ENCODE data around the gene KCNAB1. TPM values are rescaled to one million over a fixed set of nuclear protein-coding genes. Genes with fewer than 3 reads are reported as not detected.

Gene KCNAB1
- total and polyA plus RNA-seq, 2 of the 8 experiments (the other 6 are each of a cell fraction or from before 2014, with no cell fraction given): 0.51 to 2.3 TPM

DNA sequence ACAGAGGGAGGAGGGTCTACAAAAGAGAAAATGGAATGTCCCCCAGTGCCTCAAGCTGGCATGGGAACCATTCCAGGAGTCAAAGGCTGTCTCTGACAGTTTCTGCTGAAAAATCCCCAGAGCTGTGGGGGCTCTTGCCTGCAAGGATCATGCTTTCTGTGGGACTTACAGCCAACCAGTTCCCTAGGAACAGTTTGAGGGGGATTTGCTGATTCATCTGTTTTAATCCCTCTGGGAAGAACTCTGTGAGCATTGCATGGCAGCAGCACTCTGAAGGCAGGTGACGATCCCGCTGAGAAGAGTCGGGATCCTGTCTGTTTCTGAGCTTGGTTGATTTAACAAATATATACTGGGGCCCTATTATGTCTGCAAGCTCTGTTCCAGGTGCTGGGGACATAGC, 258.5 kb downstream of the KCNAB1 start:
- H2AFZ ChIP-seq (ENCODE audit: low read length): no peak overlapping the region
- CTCF ChIA-PET (ENCODE audit: partially characterized antibody): interaction anchor here (1.1 to 10.8 kb wide), 4 partner anchors 18 to 334 kb away, joined by 3 to 138 read pairs (median 6); no protein-coding TSS in a partner anchor
- no peak overlapping the region for H3K14ac ChIP-seq (ENCODE audit: insufficient read length)
- H4K8ac ChIP-seq (ENCODE audit: extremely low read depth, insufficient read depth, low read length): no peak overlapping the region
- no peak for DNase-seq (ENCODE audit: low read depth in 1 of 2, low spot score in 2 of 2)
- H3K27ac ChIP-seq (ENCODE audit: low read depth, low read length): no peak overlapping the region
- no peak overlapping the region for H3K9ac ChIP-seq (replicated peaks in 1 of 4; ENCODE audit: extremely low read depth in 1 of 4, low read depth in 3 of 4, low read length in 3 of 4)
- no peak overlapping the region for H3K4ac ChIP-seq (replicated peaks; ENCODE audit: insufficient read length, low read depth, low read length)
- POLR2A ChIA-PET (ENCODE audit: partially characterized antibody): no interaction called here
- H2BK120ac ChIP-seq (replicated peaks; ENCODE audit: low read depth, low read length): no peak overlapping the region
- no peak overlapping the region for H3K4me2 ChIP-seq (ENCODE audit: insufficient read depth in 1 of 2, low read depth in 2 of 2, low read length in 2 of 2)
- peaks cover 0 to 2% (median under 1%) of the 10 kb centered on the region in 4 experiments; a peak in 2 of 7 replicates for H3K4me1 ChIP-seq (replicated peaks in 1 of 4; ENCODE audit: control insufficient read depth in 3 of 4, insufficient read depth in 4 of 4, low read length in 3 of 4)
- FAIRE-seq: no peak
- no peak overlapping the region for H2BK20ac ChIP-seq (ENCODE audit: low read length)
- no peak overlapping the region for H2BK12ac ChIP-seq (ENCODE audit: low read depth, low read length)
- H3K27me3 ChIP-seq (replicated peaks in 1 of 4; ENCODE audit: control insufficient read depth in 3 of 4, extremely low read depth in 1 of 4, insufficient read depth in 3 of 4, low read length in 3 of 4): no peaks in the 10 kb centered on the region
- WGBS, 2 experiments (ENCODE audit: extremely low coverage in 1 of 2, insufficient coverage in 1 of 2, insufficient read length in 1 of 2, insufficient replicate concordance in 2 of 2, low coverage in 1 of 2, low lambda C conversion rate in 2 of 2, missing lambda C conversion rate in 1 of 2): 94% methylated on average over 3 of the region's 3 CpGs; no CpG with 5 or more reads in 1 of the 2 experiments
- no peaks in the 10 kb centered on the region for H4K20me1 ChIP-seq (replicated peaks in 1 of 2; ENCODE audit: control insufficient read depth in 1 of 2, insufficient read depth in 2 of 2, low read length in 2 of 2)
- no peak overlapping the region for H3K23ac ChIP-seq (ENCODE audit: insufficient read length)
- no peaks in the 10 kb centered on the region for H3K9me3 ChIP-seq (ENCODE audit: insufficient read depth in 2 of 2, low read depth in 1 of 2, low read length in 1 of 2)
- no peak overlapping the region for H4K91ac ChIP-seq (replicated peaks; ENCODE audit: insufficient read length, low read length)
- H3K4me3 ChIP-seq (ENCODE audit: extremely low read depth in 1 of 4, insufficient read depth in 2 of 4, low read depth in 3 of 4, low read length in 4 of 4): no peak overlapping the region
- no peaks in the 10 kb centered on the region for H3K79me2 ChIP-seq (ENCODE audit: control insufficient read depth in 1 of 2, insufficient read depth in 2 of 2, low read length in 2 of 2)
- TF ChIP-seq MAFK (IDR thresholded peaks at IDR 0.05; ENCODE audit: low read depth, low read length): no peak
- TF ChIP-seq FOSL1 (IDR thresholded peaks at IDR 0.05; ENCODE audit: insufficient read depth, low read depth, low read length): no peak
- no peak for TF ChIP-seq TBP (IDR thresholded peaks at IDR 0.05; ENCODE audit: low read depth, low read length)
- TF ChIP-seq RAD21 (IDR thresholded peaks at IDR 0.05 in 1 of 2, conservative IDR thresholded peaks at IDR 0.05 in 1 of 2; ENCODE audit: low read depth in 2 of 2, low read length in 2 of 2): no peak
- TF ChIP-seq SUZ12 (IDR thresholded peaks at IDR 0.05; ENCODE audit: low read length): no peak
- TF ChIP-seq EP300 (IDR thresholded peaks at IDR 0.05; ENCODE audit: borderline replicate concordance in 1 of 2, low read depth in 2 of 2, low read length in 2 of 2): no peak
- TF ChIP-seq CHD1 (IDR thresholded peaks at IDR 0.05; ENCODE audit: low read depth, low read length): no peak
- TF ChIP-seq CTBP2 (IDR thresholded peaks at IDR 0.05; ENCODE audit: borderline replicate concordance, insufficient read depth, insufficient read length, low read length): no peak
- no peak for TF ChIP-seq SP4 (IDR thresholded peaks at IDR 0.05; ENCODE audit: low read length)
- TF ChIP-seq KDM4A (IDR thresholded peaks at IDR 0.05; ENCODE audit: low read depth, low read length, severe bottlenecking): no peak
- H2BK15ac ChIP-seq (ENCODE audit: low read length): no peak overlapping the region
- peaks cover 2% of the 10 kb centered on the region; the same call in 1 of the 2 replicates for H3K23me2 ChIP-seq (ENCODE audit: low read depth, low read length)
- H2BK5ac ChIP-seq (ENCODE audit: low read depth, low read length): no peak overlapping the region
- H3K18ac ChIP-seq (ENCODE audit: extremely low read depth, low read length): no peak overlapping the region
- H3K36me3 ChIP-seq (ENCODE audit: control insufficient read depth in 2 of 4, insufficient read depth in 4 of 4, low read length in 3 of 4): no peaks in the 10 kb centered on the region
- no peaks in the 10 kb centered on the region for H3K79me1 ChIP-seq (ENCODE audit: low read depth, low read length)
- no peak overlapping the region for H2AK5ac ChIP-seq (ENCODE audit: low read depth, low read length)
- no peak overlapping the region for H3K56ac ChIP-seq (replicated peaks; ENCODE audit: insufficient read length, low read depth, low read length)
- no peak overlapping the region for H4K5ac ChIP-seq (ENCODE audit: insufficient read length, low read depth, low read length)

Measured in H1 (cell line).